HG03469 (cell line): Measurements from ENCODE around the gene DPP6.

ENCODE experiments used
- ATAC-seq: cut with Tn5 transposase; IDR thresholded peaks from one replicate; pipeline ENCODE4 v1.9.1; 2021; ENCODE audit warnings: mild to moderate bottlenecking, moderate library complexity, moderate number of reproducible peaks; ENCODE audit not compliant: unreplicated experiment

DPP6 gene

DNA sequence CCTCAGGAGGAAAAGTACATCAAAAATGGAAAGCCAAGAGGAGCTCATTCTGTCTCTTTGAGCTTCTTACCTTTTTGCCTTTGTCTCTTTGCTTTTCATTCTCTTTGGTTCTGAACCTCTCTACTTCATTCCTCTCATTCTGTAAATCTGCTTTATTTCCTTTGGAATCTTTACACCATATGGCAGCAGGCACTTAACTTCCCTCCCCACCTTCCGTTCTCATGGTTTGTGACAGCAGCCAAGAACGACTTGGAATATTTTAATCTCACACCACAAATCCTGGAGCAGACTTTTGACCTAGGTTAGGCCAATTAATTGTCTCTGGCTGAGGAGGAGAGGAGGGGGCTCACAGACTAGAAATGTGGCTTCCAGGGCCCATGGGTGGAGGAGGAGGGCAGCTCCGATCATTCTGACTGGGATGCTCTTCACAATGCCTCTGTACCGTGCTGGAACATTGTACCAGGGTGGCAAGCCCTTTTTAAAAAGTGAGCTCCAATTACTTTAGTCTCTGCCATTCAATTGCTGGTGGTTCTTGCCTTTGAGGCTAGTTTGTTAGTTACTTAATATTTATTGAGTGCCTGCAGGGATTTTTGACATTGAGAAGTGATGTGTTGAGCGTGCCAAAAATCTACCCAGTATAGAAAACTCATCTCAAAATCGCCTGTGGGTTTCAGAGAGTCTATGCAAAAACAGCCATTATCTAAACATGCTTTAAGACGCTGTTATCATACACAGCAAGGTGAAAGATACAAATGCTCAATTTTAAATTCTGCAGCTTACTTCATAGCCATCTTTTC is 386.6 kb downstream of the DPP6 start:
- ATAC-seq = no peak

DNA sequence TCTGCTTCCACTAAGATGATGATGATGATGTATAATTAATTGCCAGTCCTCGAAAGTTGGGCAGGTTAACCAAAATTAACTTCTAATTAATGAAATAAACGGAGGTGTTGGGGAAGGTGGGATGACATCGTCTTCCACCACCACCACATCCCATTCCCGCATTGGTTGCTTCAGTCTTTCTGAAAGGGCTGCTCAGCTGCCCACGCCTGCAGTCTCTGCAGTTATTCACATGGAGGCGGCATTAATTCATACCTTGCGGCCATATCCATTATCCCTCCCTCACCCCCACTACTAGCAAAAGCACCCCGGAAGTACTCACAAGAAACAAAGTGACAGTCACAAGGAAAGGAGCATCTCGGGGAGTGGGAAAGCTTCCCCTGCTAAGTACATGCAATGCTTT is 387.9 kb downstream of the DPP6 start:
- no peak for ATAC-seq

DNA sequence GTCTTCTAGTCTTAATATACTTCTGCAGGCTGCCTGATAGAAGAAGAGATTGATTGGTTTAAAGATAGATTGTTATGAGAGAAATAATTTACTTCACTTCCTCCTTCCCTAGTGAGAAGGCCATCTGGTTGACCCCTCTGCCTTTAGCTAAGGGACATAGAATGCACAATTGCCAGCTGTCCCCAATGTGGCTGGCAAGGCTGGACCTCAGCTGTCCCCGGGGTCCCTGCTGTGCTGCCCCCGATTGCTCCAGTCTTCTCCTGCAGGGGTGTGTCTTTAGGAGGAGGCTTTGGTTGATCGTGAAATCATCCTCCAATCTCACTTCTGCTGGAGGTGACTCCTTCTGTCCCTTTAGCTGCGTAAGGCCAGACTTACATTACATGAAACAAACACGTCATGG is 388.5 kb downstream of the DPP6 start:
- no peak for ATAC-seq

DNA sequence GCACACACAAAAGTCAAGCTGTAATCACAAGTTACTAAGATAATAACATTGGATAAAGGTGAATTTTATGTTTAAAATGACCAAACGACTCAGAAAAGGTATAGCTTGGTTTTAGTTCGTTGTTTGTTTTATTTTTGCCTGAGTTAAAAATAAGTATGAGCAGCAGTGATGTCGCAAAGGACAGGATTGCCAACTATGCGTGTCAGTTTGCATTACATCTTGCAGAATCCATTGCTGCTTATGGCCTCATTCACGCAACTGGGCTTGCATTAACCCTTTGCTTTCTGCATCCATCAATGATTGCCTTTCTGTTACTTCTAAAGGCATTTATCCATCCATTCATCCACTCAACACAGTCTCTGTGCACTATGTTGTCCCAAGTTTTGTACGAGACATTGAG is 389.6 kb downstream of the DPP6 start:
- no peak for ATAC-seq

DNA sequence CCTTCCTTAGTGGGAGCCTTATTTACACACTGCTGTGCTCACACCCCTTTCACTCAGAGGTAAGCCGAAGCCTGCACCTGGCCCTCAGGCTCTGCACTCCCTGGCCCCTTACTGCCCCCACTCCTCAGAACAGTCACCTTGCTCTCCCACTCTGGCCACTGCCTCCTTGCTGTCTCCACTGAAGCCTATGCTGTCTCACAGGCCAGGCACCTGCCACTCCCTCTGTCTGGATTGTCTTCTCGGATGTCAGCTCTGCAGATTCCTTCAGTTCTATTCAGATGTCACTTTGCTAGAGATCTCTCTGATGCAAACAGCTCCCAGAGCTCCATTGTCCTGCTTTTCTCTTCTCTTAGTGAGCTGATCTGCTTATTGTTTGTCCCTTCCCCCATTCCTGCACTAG is 390.7 kb downstream of the DPP6 start:
- no peak for ATAC-seq

DNA sequence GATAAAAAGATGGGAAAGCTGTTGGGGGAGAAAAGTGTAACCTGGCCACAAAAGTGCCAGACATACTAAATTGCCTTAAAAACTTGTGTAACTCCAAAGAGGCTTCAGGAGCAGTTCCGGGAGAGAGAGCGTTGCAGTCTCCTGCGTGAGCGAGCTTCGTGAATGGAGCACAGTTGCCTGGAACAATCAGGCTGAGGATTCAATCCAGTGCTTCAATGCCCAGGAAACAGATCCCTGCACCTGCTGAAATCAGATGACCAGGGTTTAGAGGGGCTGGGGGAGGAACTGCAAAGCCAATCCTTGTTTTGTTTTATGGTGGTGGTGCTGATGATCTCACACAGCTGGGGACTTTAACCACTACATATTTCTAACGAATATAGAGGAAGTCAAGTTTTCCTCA is 398.3 kb downstream of the DPP6 start:
- no peak for ATAC-seq

DNA sequence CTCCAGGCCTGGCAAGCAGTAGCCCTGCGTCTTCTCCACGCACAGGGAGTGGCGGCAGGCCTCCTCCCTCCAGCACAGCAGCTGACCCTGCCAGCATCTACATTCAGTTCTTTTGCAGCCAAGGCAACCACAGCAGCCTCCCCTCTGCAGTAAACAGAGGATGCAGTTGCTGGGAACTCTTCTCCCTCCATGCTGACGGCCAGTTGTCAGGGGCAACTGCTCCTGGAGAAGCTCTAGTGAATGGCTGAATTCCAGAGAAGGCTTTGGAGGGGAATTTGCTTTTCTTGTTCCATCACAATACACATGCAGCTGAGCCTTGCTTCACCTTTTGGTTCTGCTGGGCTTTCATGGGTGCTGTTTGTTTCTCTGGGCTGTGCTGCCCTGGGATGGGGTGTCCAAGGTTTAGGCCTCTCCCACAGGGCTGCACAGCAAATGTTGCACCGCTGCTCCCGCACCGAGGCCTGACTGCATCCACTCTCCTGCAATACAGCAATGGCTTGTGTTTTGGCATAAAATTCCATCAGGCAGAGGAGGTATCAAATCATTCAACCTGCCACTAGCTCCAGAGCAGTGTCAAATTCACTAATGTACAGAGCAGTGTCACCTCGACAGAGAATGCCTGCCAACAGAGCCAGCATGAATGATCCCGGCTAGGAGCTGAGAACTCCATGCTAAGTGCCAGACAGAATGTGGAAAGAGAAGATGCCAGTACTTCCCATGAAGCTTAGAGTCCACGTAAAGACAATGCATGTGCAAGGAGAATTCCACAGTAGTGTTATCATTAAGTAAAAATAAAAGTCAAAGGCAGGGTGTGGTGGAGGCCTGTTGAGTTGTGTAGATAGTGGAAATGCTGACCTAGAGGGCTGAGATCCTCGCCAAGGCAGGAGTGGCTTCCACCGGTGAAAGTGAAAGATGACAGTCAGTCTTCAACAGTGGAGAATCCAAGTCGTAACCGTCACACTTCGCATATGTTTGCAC is 399.6 kb downstream of the DPP6 start:
- ATAC-seq = no peak

DNA sequence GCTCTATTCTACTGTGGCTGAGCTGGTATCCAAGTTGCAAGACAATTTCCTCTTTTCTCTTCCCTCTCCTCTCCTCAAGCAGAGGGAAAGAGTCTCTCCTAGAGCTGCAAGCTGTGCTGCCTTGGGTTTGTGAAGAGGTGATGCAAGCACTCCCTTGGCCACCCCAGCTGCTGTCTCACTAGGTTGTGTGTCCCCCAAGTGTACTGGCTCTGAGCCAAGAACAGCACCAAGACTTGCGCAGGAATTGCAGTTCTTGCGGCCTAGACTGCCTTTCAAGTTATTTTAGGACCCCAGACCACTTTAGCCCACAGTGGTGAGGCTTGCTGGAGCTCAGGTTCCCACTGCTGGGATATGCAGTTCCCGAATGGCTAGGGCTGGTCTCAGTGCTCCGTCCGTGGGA is 411.6 kb downstream of the DPP6 start:
- ATAC-seq = no peak

DNA sequence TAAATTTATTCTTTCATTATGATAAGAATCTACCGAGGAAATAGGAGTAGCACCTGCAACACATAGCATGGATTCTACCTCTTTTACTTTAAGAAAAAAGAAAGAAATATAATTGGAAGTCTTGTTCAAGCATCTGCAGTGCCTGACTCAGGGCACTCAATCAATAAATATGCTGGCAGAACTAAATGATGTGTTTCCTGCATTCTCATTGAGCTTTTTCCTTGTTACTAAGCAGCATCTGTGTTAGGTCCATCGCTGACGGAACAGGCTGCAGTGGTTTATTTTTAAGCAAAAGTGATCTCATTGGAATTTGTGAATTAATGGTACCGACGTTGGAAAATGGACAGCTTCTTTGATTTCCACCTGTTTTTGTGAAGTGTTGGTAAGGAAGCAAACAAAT is 417.5 kb downstream of the DPP6 start:
- ATAC-seq = no peak

DNA sequence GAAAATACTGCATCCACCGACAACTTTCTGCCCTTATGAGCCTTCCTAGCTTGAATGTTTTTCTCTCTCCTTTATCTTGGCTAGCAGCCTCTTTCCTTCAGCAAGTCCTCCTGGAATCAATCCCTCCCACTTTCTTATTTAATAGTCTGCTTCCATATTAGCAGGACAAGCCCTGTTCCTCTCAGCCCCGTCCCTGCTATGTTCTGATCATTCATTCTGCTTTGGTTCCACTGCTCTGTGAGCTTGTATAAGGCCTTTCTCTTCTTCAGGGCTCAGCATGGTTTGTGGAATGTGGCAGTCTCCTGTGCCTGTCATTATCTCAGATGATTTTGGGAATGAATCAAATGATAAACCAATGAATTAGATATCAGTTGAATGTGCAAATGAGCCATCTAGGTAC is 420.1 kb downstream of the DPP6 start:
- ATAC-seq = no peak

DNA sequence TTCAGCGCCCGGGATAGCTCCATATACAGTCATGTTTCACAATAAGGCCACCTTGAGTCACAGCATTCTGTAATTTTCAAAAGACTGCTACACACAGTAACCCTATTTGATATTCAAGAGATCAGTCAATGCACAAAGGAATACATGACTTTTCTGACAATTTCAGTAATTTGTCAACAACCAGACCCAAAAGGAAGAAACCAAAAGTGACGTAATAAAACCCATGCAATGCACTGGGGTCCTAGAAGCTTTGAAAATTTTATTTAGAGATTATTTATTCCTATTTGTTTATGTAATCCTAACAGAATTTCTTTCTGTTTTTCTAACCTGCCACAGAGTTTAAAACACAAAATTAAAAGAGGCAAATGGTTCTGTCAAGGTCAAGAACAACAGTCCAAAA is 421.2 kb downstream of the DPP6 start:
- ATAC-seq = no peak

DNA sequence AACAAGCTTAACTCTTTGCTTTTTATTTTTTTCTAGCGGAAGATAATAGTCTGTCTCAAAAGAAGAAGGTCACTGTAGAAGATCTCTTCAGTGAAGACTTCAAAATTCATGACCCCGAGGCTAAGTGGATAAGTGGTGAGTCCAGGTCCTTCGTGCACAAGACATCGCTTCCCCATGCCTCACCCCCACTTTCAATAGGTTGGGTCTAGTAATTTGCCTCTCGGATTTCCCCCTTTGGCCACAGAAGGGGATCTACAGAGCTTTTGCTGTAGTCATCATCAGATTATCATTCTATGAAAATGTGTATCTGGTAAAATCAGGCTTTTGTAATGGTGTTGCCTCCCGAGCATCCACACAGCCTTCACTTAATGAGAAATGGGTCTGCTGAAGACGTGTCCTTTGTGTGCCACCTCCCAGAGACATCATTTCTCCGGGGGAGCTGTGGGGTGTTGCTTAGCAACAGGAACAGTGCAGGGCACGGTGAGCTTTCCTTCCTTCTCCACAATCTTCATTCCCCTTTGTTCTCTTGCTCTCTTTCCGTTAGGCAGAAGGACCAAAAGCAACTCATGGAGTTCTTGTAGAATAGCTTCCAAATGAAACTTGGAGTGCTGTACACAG is 422.8 kb downstream of the DPP6 start:
- ATAC-seq = no peak

DNA sequence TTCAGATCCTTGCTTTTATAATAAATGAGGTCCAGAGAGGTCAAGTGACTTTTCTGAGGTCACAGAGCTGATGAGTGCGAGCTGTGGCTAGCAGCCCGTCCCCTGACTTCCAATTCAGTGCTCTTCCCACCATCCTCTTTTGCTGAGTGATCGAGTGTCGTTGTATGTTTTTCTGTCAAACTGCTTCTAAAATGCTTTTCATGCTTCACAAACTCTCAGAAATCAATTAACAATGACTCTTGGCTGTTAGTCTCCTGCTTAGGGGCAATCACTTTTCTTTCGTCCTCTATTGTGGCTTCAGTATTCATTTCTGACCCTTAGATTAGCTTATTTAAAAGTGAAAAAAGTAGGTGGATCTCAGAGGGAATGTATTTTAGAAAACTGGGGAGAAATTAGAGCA is 423.7 kb downstream of the DPP6 start:
- no peak for ATAC-seq

DNA sequence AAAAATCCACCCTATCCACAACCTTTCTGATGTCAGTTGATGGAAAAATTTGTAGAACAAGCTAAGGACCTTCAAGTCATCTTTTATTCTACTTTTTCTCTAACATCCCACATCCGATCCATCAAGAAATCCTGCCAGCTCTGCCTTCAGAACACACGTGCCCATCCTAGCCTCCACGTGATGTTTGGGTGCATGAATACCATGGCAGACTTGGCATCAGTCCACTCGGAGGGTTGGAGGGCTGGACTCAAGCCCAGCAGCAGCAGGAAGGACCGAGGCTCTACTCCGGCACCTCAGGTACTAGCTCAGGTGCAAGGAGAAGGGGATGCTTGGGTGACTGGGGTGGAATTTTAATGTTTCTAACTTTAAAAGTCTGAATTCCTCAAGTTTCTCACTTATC is 428.6 kb downstream of the DPP6 start:
- ATAC-seq = no peak

DNA sequence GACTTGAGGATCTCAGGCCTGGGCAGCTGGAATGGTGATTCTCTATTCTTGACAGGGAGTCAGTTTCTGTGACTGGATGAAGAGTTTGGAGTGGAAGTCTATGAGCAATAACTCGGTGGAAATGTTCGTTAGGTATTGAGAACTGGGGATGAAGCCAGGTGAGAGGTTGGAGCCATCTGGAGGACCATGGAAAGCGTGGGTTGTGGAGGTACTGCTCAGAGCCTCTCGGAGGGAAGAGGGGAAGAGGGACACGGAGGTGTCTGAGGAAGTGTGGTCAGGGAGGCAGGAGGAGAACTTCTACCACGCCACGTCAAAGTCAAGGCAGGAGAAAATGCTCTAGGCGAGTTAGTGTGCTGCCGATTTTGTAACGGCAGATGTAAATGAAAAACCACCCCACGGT is 430.7 kb downstream of the DPP6 start:
- ATAC-seq = no peak

DNA sequence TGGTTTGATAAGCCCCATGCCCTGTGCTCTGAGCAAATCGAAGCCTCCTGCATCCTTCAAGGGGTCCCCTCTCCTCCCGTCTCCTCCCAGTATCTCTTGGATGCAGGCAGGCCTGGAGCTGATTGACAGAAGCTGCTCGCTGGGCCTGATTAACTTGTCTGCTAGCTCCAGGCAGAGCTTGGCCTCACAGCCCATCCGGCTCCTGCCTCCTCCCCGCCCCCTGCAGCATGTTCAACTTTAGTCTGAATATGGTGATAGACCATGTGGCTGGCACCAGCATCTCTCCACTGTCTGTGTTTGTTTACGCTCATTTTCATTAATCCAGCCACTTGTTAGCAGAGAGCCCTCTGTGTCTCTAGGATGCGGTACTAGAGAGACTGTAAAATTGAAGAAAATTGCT is 432.2 kb downstream of the DPP6 start:
- no peak for ATAC-seq

DNA sequence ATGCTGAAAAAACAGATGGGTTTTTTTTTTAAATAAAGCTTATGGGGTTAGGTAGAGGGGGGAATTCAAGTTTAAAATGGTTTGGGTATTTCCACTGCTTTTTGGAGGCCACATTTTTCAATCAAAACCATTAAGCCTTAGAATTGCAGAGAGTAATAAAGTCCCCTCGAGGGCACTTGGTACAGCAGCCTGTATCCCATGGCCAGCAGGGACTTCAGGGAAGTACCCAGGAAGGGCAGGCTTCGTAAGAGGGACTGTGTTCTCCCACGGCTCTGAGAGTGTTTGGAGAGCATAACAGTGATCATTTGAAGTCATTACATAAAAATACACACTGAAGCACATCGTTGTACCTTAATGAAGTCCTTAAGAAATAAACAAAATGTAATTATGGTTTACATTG is 432.7 kb downstream of the DPP6 start:
- ATAC-seq = no peak

DNA sequence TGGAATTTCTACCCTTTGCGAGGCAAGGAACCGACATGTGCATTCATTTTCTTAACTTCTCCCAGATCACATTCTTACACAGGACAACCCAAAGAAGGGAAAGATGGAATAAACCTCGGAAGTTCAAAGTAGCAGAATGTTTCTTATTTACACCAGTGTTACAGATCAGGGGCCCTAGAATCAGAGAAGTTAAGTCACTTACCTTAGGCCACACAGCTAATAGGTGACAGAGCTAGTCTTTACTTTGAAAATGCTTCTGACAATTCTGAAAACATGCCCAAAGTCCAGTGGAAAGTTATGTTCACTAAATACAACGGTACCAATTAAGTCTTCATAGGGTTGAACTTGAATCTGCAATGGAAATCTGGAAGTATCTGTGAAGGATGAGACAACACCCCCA is 437.7 kb downstream of the DPP6 start:
- ATAC-seq = no peak

DNA sequence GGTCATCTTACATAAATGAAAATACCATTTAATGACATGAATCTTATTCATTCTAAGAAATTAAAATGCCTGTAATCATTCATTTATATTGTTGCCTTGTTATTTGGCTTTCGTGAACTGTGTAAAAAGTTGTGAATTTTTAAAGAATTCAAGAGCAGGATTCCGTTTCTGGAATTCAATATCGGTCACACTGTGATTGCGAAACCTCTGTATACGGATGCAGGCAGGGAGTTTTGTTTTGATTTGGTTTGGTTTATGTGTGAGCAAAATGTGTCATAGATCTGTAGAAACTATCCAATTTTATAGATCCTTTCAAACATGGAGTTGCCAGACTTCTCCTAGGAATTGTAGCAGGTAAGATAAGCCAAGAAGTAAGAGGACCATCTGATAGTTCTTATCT is 441.4 kb downstream of the DPP6 start:
- no peak for ATAC-seq

DNA sequence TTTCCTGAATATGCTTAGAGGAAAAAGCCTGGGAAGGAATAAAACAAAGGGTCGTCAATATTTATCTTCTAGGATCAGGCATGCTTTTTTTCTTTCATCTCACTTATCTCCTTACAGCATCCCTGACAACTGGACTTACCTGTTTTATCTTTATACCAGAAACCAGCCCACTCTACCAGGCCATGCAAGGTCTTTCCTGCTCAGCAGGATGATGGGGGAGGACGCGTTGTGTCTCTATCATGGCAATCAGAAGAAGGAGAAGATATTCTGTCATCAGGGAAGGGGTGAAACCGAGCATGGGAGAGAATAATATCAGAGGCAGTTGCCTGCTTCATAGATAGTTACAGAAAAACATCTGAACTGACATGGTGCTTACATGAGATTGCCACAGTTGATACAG is 445.6 kb downstream of the DPP6 start:
- no peak for ATAC-seq

DNA sequence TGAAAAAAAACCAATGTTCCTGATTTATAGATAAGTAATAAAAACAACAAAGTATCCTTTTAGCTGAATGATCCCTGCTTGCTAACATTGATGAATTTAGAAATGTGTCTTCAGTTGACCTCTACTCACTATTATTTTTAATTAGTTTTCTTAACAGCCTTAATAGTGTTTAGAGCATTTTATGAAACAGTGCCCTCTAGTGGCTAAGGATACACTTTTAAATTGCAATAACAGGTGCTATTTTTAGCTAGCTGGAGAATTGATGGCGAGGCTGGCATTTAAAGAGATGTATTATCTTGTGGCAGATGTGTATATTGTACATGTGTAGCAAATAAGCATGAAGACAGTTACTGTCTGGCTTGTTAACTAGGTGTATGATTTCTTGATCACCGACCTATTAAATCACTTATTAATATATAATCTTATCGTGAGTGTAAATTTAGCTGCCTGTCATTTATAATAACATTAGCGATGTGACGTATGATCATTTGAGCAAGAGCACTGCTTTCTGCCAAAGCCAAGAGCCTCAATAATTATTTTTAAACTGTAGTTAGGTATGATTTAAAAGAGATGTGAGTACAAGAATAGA is 451.9 kb downstream of the DPP6 start:
- ATAC-seq = no peak
